HEK293 (cell line): ENCODE data around the gene SGSM2.
A peak's percentile ranks its signal among the peaks of the same experiment; 100 is the strongest.

Experiments used
- CTCF ChIA-PET: fragments of 350-600 bp; formaldehyde crosslinking; extraction: SDS; loops from one replicate; lab custom pipeline; 2021; ENCODE audit warnings: antibody characterized with exemption; lab: Yijun Ruan, JAX
- POLR2A ChIA-PET: fragments of 300-600 bp; formaldehyde crosslinking; extraction: SDS; loops from one replicate; lab custom pipeline; 2020; ENCODE audit warnings: antibody characterized with exemption, inconsistent platforms; lab: Yijun Ruan, JAX
- H3K27ac ChIP-seq: fragments of 200-500 bp; sonication (Bioruptor generic); 2 replicates; pipeline ENCODE4 v1.5.1; 2014; ENCODE audit warnings: low read depth, low read length, control low read depth, inconsistent platforms; ENCODE audit errors: extremely low read depth
- H3K36me3 ChIP-seq, 2 experiments: fragments of 200-500 bp in 1 of 2; sonication (Bioruptor generic) in 1 of 2; 1 replicate in 1 of 2; 2 replicates in 1 of 2; pipeline ENCODE4 v1.5.1; 2014 to 2017; ENCODE audit warnings: inconsistent platforms in 2 of 2, low read length in 2 of 2; ENCODE audit not compliant: control insufficient read depth in 2 of 2, insufficient read depth in 1 of 2
- H3K4me1 ChIP-seq: fragments of 200-500 bp; sonication (Bioruptor generic); 2 replicates; pipeline ENCODE4 v1.5.1; 2014; ENCODE audit warnings: mild to moderate bottlenecking, low read length, inconsistent platforms; ENCODE audit not compliant: control insufficient read depth, insufficient read depth
- H3K4me3 ChIP-seq: 2 replicates; pipeline ENCODE4 v1.5.1; 2011; ENCODE audit warnings: low read depth, mild to moderate bottlenecking, control low read depth, low read length, moderate library complexity
- H3K9me3 ChIP-seq: fragments of 200-500 bp; sonication (Bioruptor generic); 2 replicates; pipeline ENCODE4 v1.5.1; 2014; ENCODE audit warnings: low read depth, low read length, inconsistent platforms; ENCODE audit not compliant: control insufficient read depth, insufficient read depth
- FEZF1 ChIP-seq: fragments of 450-650 bp; formaldehyde crosslinking; IDR thresholded peaks from 2 replicates; pipeline ENCODE4 v1.5.1; 2016; ENCODE audit warnings: missing biosample characterization, missing genetic modification characterization
- GLI4 ChIP-seq: fragments of 450-650 bp; formaldehyde crosslinking; IDR thresholded peaks from 2 replicates; pipeline ENCODE4 v1.5.1; 2016; ENCODE audit warnings: missing biosample characterization, missing genetic modification characterization
- REPIN1 ChIP-seq: fragments of 450-650 bp; formaldehyde crosslinking; IDR thresholded peaks from 2 replicates; pipeline ENCODE4 v1.5.1; 2017; ENCODE audit warnings: missing biosample characterization, missing genetic modification characterization, low read depth
- SCRT1 ChIP-seq: fragments of 450-650 bp; formaldehyde crosslinking; IDR thresholded peaks from 2 replicates; pipeline ENCODE4 v1.5.1; 2016; ENCODE audit warnings: missing biosample characterization, missing genetic modification characterization, borderline replicate concordance
- YY2 ChIP-seq: fragments of 450-650 bp; formaldehyde crosslinking; IDR thresholded peaks from 2 replicates; pipeline ENCODE4 v1.5.1; 2016; ENCODE audit warnings: missing biosample characterization, missing genetic modification characterization
- ZFP37 ChIP-seq: fragments of 450-650 bp; formaldehyde crosslinking; IDR thresholded peaks from 2 replicates; pipeline ENCODE4 v1.5.1; 2016; ENCODE audit warnings: missing biosample characterization, missing genetic modification characterization
- ZNF132 ChIP-seq: fragments of 450-650 bp; formaldehyde crosslinking; IDR thresholded peaks from 2 replicates; pipeline ENCODE4 v1.5.1; 2017; ENCODE audit warnings: missing biosample characterization, missing genetic modification characterization, borderline replicate concordance
- ZNF175 ChIP-seq: fragments of 450-650 bp; formaldehyde crosslinking; IDR thresholded peaks from 2 replicates; pipeline ENCODE4 v1.5.1; 2016; ENCODE audit warnings: missing biosample characterization, missing genetic modification characterization
- ZNF202 ChIP-seq: fragments of 450-650 bp; formaldehyde crosslinking; IDR thresholded peaks from 2 replicates; pipeline ENCODE4 v1.5.1; 2016; ENCODE audit warnings: missing biosample characterization, missing genetic modification characterization, borderline replicate concordance
- ZNF214 ChIP-seq: fragments of 450-650 bp; formaldehyde crosslinking; IDR thresholded peaks from 2 replicates; pipeline ENCODE4 v1.5.1; 2017; ENCODE audit warnings: missing biosample characterization, mild to moderate bottlenecking, missing genetic modification characterization, borderline replicate concordance
- ZNF24 ChIP-seq: fragments of 450-650 bp; formaldehyde crosslinking; IDR thresholded peaks from 2 replicates; pipeline ENCODE4 v1.5.1; 2016; ENCODE audit warnings: missing biosample characterization, missing genetic modification characterization
- ZNF248 ChIP-seq: fragments of 450-650 bp; formaldehyde crosslinking; IDR thresholded peaks from 2 replicates; pipeline ENCODE4 v1.5.1; 2017; ENCODE audit warnings: missing biosample characterization, missing genetic modification characterization
- ZNF366 ChIP-seq: fragments of 450-650 bp; formaldehyde crosslinking; conservative IDR thresholded peaks from 2 replicates; pipeline ENCODE4 v1.5.1; 2016; ENCODE audit warnings: missing biosample characterization, missing genetic modification characterization
- ZNF37A ChIP-seq: fragments of 450-650 bp; IDR thresholded peaks from 2 replicates; pipeline ENCODE4 v1.5.1; 2018; ENCODE audit warnings: missing biosample characterization, missing genetic modification characterization
- ZNF561 ChIP-seq: fragments of 450-650 bp; IDR thresholded peaks from 2 replicates; pipeline ENCODE4 v1.5.1; 2018; ENCODE audit warnings: missing biosample characterization, missing genetic modification characterization, borderline replicate concordance
- ZNF76 ChIP-seq: fragments of 450-650 bp; formaldehyde crosslinking; IDR thresholded peaks from 2 replicates; pipeline ENCODE4; 2016; ENCODE audit warnings: low read depth, missing biosample characterization, missing genetic modification characterization, borderline replicate concordance
- TF ChIP-seq, protein P1 (sequence below): fragments of 450-650 bp; formaldehyde crosslinking; IDR thresholded peaks from 2 replicates; pipeline ENCODE4 v1.5.1; 2016; ENCODE audit warnings: missing biosample characterization, missing genetic modification characterization
- TF ChIP-seq, protein P2 (sequence below): fragments of 450-650 bp; IDR thresholded peaks from 2 replicates; pipeline ENCODE4 v1.5.1; 2018; ENCODE audit warnings: missing biosample characterization, missing genetic modification characterization
- TF ChIP-seq, protein P3 (sequence below): fragments of 450-650 bp; formaldehyde crosslinking; IDR thresholded peaks from 2 replicates; pipeline ENCODE4 v1.5.1; 2016; ENCODE audit warnings: missing biosample characterization, missing genetic modification characterization
- TF ChIP-seq, protein P4 (sequence below): IDR thresholded peaks from 2 replicates; pipeline ENCODE4 v1.6.1; 2011; ENCODE audit warnings: mild to moderate bottlenecking, low read depth, low read length, borderline replicate concordance
- TF ChIP-seq, protein P5 (sequence below): sonication (generic); formaldehyde crosslinking; IDR thresholded peaks from 2 replicates; pipeline ENCODE4 v1.8.1; 2022; ENCODE audit warnings: mild to moderate bottlenecking, moderate library complexity, missing genetic modification reagents
- TF ChIP-seq, protein P6 (sequence below): fragments of 450-650 bp; formaldehyde crosslinking; IDR thresholded peaks from 2 replicates; pipeline ENCODE4 v1.5.1; 2017; ENCODE audit warnings: missing biosample characterization, missing genetic modification characterization
- TF ChIP-seq, protein P7 (sequence below): fragments of 450-650 bp; formaldehyde crosslinking; conservative IDR thresholded peaks from 2 replicates; pipeline ENCODE4 v1.5.1; 2016; ENCODE audit warnings: low read depth, missing biosample characterization, missing genetic modification characterization

The SGSM2 gene

DNA sequence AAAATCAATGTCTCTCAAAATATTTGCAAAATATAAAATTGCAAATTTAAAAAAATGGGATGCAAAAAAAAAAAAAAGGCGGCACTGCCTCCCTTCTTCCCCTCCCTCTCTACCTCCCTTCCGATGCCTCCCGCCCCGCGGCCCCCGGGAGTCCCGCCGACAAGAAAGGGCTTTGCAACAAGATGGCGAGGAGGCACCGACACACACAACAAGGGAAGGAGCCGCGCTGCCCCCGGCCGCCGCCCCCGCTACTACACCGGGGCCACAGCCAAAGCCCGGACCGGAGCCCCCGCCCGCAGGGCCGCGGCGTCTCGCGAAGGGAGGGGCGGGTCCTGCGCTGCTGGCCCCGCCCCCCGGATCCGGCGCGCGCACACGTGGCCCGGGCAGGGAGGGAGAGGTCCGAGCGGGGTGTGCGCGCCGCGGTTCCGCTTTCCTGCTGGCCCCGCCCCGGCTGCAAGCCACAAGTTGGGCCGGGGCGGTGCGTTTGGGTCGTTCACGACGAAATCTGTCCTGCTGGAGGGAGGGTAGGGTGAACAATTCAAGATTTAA lies 63.6 kb downstream of the SGSM2 start, which contains the start of gene MNT:
Gene MNT, minus strand, starts transcription at position 184 of the 549 bp plus-strand sequence. CDS start 348 bp downstream, outside the sequence.
- ChIA-PET CTCF (interaction anchor here (11.4 kb wide), 1 partner anchor 18 kb away, joined by 116 read pairs; no protein-coding TSS in a partner anchor), POLR2A (interaction anchor here (1.0 to 3.6 kb wide), 7 partner anchors 8 to 97 kb away, joined by 4 to 25 read pairs (median 8); partner anchors contain the start of genes SGSM2, SMG6, SRR and TSR1)
- no peaks in the 10 kb centered on the region for H3K36me3 ChIP-seq
- peaks cover 26% of the 10 kb centered on the region for H3K4me1 ChIP-seq
- H3K27ac ChIP-seq: peak within 1 kb of the TSS; percentile 77
- H3K9me3 ChIP-seq: no peaks in the 10 kb centered on the region
- H3K4me3 ChIP-seq: peak within 1 kb of the TSS; percentile 75
- TF ChIP-seq, protein P1, sequence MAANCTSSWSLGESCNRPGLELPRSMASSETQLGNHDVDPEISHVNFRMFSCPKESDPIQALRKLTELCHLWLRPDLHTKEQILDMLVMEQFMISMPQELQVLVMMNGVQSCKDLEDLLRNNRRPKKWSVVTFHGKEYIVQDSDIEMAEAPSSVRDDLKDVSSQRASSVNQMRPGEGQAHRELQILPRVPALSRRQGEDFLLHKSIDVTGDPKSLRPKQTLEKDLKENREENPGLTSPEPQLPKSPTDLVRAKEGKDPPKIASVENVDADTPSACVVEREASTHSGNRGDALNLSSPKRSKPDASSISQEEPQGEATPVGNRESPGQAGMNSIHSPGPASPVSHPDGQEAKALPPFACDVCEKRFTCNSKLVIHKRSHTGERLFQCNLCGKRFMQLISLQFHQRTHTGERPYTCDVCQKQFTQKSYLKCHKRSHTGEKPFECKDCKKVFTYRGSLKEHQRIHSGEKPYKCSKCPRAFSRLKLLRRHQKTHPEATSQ (tag by site-specific recombination): no peak
- peak; percentile 69; the same call in 1 of the 2 replicates for TF ChIP-seq ZNF24 (tag by site-specific recombination)
- no peak for TF ChIP-seq FEZF1 (tag by site-specific recombination)
- TF ChIP-seq ZNF37A (tag by site-specific recombination): no peak
- peak; percentile 77; the same call in 1 of the 2 replicates for TF ChIP-seq SCRT1 (tag by site-specific recombination)
- TF ChIP-seq ZNF214: no peak
- TF ChIP-seq ZNF202 (tag by site-specific recombination): no peak
- TF ChIP-seq ZNF366 (tag by site-specific recombination): 0 out of 2 replicates have a peak, but pooled peaks have one; percentile 11
- TF ChIP-seq REPIN1 (tag by site-specific recombination): no peak
- TF ChIP-seq, protein P2, sequence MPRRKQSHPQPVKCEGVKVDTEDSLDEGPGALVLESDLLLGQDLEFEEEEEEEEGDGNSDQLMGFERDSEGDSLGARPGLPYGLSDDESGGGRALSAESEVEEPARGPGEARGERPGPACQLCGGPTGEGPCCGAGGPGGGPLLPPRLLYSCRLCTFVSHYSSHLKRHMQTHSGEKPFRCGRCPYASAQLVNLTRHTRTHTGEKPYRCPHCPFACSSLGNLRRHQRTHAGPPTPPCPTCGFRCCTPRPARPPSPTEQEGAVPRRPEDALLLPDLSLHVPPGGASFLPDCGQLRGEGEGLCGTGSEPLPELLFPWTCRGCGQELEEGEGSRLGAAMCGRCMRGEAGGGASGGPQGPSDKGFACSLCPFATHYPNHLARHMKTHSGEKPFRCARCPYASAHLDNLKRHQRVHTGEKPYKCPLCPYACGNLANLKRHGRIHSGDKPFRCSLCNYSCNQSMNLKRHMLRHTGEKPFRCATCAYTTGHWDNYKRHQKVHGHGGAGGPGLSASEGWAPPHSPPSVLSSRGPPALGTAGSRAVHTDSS: no peak
- TF ChIP-seq, protein P3, sequence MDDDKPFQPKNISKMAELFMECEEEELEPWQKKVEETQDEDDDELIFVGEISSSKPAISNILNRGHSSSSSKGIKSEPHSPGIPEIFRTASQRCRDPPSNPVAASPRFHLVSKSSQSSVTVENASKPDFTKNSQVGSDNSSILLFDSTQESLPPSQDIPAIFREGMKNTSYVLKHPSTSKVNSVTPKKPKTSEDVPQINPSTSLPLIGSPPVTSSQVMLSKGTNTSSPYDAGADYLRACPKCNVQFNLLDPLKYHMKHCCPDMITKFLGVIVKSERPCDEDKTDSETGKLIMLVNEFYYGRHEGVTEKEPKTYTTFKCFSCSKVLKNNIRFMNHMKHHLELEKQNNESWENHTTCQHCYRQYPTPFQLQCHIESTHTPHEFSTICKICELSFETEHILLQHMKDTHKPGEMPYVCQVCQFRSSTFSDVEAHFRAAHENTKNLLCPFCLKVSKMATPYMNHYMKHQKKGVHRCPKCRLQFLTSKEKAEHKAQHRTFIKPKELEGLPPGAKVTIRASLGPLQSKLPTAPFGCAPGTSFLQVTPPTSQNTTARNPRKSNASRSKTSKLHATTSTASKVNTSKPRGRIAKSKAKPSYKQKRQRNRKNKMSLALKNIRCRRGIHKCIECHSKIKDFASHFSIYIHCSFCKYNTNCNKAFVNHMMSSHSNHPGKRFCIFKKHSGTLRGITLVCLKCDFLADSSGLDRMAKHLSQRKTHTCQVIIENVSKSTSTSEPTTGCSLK (tag by site-specific recombination): no peak
- TF ChIP-seq, protein P4, sequence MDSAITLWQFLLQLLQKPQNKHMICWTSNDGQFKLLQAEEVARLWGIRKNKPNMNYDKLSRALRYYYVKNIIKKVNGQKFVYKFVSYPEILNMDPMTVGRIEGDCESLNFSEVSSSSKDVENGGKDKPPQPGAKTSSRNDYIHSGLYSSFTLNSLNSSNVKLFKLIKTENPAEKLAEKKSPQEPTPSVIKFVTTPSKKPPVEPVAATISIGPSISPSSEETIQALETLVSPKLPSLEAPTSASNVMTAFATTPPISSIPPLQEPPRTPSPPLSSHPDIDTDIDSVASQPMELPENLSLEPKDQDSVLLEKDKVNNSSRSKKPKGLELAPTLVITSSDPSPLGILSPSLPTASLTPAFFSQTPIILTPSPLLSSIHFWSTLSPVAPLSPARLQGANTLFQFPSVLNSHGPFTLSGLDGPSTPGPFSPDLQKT: no peak; the same call in 1 of the 2 replicates
- no peak for TF ChIP-seq ZNF248 (tag by site-specific recombination)
- 0 out of 2 replicates have a peak, but pooled peaks have one; percentile 40 for TF ChIP-seq ZNF561 (tag by site-specific recombination)
- TF ChIP-seq GLI4: no peak
- TF ChIP-seq YY2: peak; percentile 32
- TF ChIP-seq ZNF132 (tag by site-specific recombination): no peak
- TF ChIP-seq, protein P5, sequence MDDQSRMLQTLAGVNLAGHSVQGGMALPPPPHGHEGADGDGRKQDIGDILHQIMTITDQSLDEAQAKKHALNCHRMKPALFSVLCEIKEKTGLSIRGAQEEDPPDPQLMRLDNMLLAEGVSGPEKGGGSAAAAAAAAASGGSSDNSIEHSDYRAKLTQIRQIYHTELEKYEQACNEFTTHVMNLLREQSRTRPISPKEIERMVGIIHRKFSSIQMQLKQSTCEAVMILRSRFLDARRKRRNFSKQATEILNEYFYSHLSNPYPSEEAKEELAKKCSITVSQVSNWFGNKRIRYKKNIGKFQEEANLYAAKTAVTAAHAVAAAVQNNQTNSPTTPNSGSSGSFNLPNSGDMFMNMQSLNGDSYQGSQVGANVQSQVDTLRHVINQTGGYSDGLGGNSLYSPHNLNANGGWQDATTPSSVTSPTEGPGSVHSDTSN (CRISPR knock-in tag): no peak
- no peak for TF ChIP-seq ZNF175 (tag by site-specific recombination)
- TF ChIP-seq, protein P6, sequence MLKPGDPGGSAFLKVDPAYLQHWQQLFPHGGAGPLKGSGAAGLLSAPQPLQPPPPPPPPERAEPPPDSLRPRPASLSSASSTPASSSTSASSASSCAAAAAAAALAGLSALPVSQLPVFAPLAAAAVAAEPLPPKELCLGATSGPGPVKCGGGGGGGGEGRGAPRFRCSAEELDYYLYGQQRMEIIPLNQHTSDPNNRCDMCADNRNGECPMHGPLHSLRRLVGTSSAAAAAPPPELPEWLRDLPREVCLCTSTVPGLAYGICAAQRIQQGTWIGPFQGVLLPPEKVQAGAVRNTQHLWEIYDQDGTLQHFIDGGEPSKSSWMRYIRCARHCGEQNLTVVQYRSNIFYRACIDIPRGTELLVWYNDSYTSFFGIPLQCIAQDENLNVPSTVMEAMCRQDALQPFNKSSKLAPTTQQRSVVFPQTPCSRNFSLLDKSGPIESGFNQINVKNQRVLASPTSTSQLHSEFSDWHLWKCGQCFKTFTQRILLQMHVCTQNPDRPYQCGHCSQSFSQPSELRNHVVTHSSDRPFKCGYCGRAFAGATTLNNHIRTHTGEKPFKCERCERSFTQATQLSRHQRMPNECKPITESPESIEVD (tag by site-specific recombination): no peak
- TF ChIP-seq ZFP37: no peak
- TF ChIP-seq, protein P7, sequence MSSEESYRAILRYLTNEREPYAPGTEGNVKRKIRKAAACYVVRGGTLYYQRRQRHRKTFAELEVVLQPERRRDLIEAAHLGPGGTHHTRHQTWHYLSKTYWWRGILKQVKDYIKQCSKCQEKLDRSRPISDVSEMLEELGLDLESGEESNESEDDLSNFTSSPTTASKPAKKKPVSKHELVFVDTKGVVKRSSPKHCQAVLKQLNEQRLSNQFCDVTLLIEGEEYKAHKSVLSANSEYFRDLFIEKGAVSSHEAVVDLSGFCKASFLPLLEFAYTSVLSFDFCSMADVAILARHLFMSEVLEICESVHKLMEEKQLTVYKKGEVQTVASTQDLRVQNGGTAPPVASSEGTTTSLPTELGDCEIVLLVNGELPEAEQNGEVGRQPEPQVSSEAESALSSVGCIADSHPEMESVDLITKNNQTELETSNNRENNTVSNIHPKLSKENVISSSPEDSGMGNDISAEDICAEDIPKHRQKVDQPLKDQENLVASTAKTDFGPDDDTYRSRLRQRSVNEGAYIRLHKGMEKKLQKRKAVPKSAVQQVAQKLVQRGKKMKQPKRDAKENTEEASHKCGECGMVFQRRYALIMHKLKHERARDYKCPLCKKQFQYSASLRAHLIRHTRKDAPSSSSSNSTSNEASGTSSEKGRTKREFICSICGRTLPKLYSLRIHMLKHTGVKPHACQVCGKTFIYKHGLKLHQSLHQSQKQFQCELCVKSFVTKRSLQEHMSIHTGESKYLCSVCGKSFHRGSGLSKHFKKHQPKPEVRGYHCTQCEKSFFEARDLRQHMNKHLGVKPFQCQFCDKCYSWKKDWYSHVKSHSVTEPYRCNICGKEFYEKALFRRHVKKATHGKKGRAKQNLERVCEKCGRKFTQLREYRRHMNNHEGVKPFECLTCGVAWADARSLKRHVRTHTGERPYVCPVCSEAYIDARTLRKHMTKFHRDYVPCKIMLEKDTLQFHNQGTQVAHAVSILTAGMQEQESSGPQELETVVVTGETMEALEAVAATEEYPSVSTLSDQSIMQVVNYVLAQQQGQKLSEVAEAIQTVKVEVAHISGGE (tag by site-specific recombination): 0 out of 2 replicates have a peak, but pooled peaks have one; percentile 48
- TF ChIP-seq ZNF76: peak; percentile 68; the same call in 1 of the 2 replicates
